Adrenal gland (tissue), 12 donors: ENCODE measurements around the gene NKPD1. TPM values are rescaled to one million over a fixed set of nuclear protein-coding genes. Genes with fewer than 3 reads are reported as not detected.

Experiments used
- DNase-seq, 7 donors: peaks; one replicate each; pipeline ENCODE4 v3.0.0-alpha.2; 2019 to 2020
- H3K27ac ChIP-seq, 5 donors: fragments of 200-600 bp; sonication (generic) in 4 of 5; 1 replicate in 3 of 5; 2 replicates in 2 of 5; pipeline versions ENCODE4 v1.5.1 to v1.8.0; 2016 to 2020; ENCODE audit warnings: mild to moderate bottlenecking in 1 of 5
- H3K27me3 ChIP-seq: fragments of 200-600 bp; 2 replicates; pipeline ENCODE4 v1.8.0; 2021
- H3K36me3 ChIP-seq, 2 donors: fragments of 200-600 bp; replicated peaks in 1 of 2; 1 replicate in 1 of 2; 2 replicates in 1 of 2; pipeline versions ENCODE4 v1.5.1 to v1.8.0; 2018 to 2022
- H3K4me1 ChIP-seq, 2 donors: fragments of 200-600 bp; replicated peaks in 1 of 2; 1 replicate in 1 of 2; 2 replicates in 1 of 2; pipeline versions ENCODE4 v1.5.1 to v1.8.0; 2018 to 2021
- H3K4me3 ChIP-seq, 4 donors: fragments of 200-600 bp; sonication (generic) in 3 of 4; one replicate each; pipeline ENCODE4 v1.5.1; 2016 to 2018
- H3K9me3 ChIP-seq, 3 donors: fragments of 200-600 bp; sonication (generic) in 1 of 3; replicated peaks in 1 of 3; 1 replicate in 2 of 3; 2 replicates in 1 of 3; pipeline versions ENCODE4 v1.5.1 to v1.8.0; 2016 to 2021
- CTCF ChIP-seq, 6 experiments: fragments of 450-650 bp in 4 of 6; fragments of 200-600 bp in 2 of 6; sonication (generic) in 1 of 6; IDR thresholded peaks; 1 replicate in 5 of 6; 2 replicates in 1 of 6; pipeline versions ENCODE4 v1.5.1 to v1.8.0; 2016 to 2021; ENCODE audit warnings: antibody characterized with exemption in 6 of 6, mild to moderate bottlenecking in 2 of 6, moderate library complexity in 1 of 6
- POLR2A ChIP-seq, 2 donors: fragments of 450-650 bp; IDR thresholded peaks; one replicate each; pipeline ENCODE4 v1.6.1; 2017; ENCODE audit warnings: antibody characterized with exemption in 2 of 2, mild to moderate bottlenecking in 2 of 2, moderate library complexity in 1 of 2
- WGBS, 4 donors: extraction: QIAGEN DNeasy Blood & Tissue Kit in 2 of 4; methylation state at CpG; one replicate each; pipeline versions ENCODE4 v1.1.5 to v1.1.7; 2013 to 2017; 5-methylcytosine and 5-hydroxymethylcytosine counted together
- intact Hi-C, 2 donors: fragments of 100-400 bp; cut with DNase I; formaldehyde crosslinking; loops; one replicate each; pipeline versions ENCODE4 v1.14.1 to v1.15.0; 2022 to 2023
- polyA plus RNA-seq, 3 donors: library from polyadenylated mRNA; stranded (reverse); fragments of 200-250 nt in 2 of 3; fragments of 350-450 nt in 1 of 3; fragmentation: Illumina TruSeq in 1 of 3; extraction: RNeasy Lipid Tissue Mini Kit (QIAGEN cat#74804) in 1 of 3; gene quantifications; one replicate each; pipeline ENCODE4 v1.2.3, GENCODE V29; 2013 to 2014
- total RNA-seq, 9 donors: library from RNA; depleted of rRNA in 4 of 9; stranded (reverse); fragments of >200 nt in 4 of 9; fragments of 120-200 nt in 1 of 9; fragmentation: NEBNext Ultra II Directional in 1 of 9; extraction: Animal tissue kit (Norgen Biotek cat#: 25700) in 1 of 9; gene quantifications; one replicate each; pipeline versions ENCODE4 v1.1.0 to v1.2.4, GENCODE V29; 2013 to 2023
- donor health status: healthy with polysubstance abuse.
- donor health status: Bipolar disorder and iron deficiency.
- donor health status: DM: yes; HTN: yes; CAD: no.
- donor health status: DM: no; HTN: no; CAD: no.
- donor health status: DM: no; HTN: no; CAD: no.
- donor health status: DM: yes; HTN: yes; CAD: no.

Gene NKPD1
- total and polyA plus RNA-seq, 12 donors, result 0.06 to 1.1 (median 0.25) TPM; not detected in 2

- WGBS, 4 donors, result 18 to 31% (median 27%) methylated on average over 16 to 19 of the region's 19 CpGs
These were observed 6.5 kb downstream of the NKPD1 start for GRCh38 chr19:45154064-45154827.

GRCh38 chr19:45153339-45154063 lies 7.3 kb downstream of the NKPD1 start:
- no peaks in the 10 kb centered on the region for H3K9me3 ChIP-seq
- peaks cover 17 to 29% of the 10 kb centered on the region in 2 donors for H3K4me1 ChIP-seq
- peak overlapping the region in 1 of 4 donors; percentile 27 for H3K4me3 ChIP-seq
- WGBS, 4 donors, result 0 to 4% (median 2%) methylated on average over 12 to 69 of the region's 69 CpGs
- H3K36me3 ChIP-seq, result no peaks in the 10 kb centered on the region
- TF ChIP-seq POLR2A (IDR thresholded peaks at IDR 0.05) (no peak), CTCF (IDR thresholded peaks at IDR 0.05) (no peak)
- peak; percentile 53 to 70 (median 67) for DNase-seq
- intact Hi-C loops, result no loop called here
- peaks cover under 1% of the 10 kb centered on the region for H3K27me3 ChIP-seq
- peak overlapping the region in 3 of 5 donors; percentile 58 to 89 (median 63) for H3K27ac ChIP-seq

More at GRCh38 chr19:45154064-45154827, 6.5 kb downstream of the NKPD1 start:
- Histone ChIP-seq H3K4me1 (peaks cover 17 to 29% of the 10 kb centered on the region in 2 donors), H3K27ac (peak overlapping the region in 4 of 5 donors; percentile 5 to 89 (median 55)), H3K4me3 (peak overlapping the region in 1 of 4 donors; percentile 27), H3K36me3 (no peaks in the 10 kb centered on the region), H3K27me3 (peaks cover 4% of the 10 kb centered on the region), H3K9me3 (no peaks in the 10 kb centered on the region)
- peak; percentile 66 to 93 (median 89) for DNase-seq
- peak in 1 of 2 donors; percentile 74 for TF ChIP-seq POLR2A (IDR thresholded peaks at IDR 0.05)
- peak in 2 of 6 experiments; percentile 9 to 20 for TF ChIP-seq CTCF (IDR thresholded peaks at IDR 0.05)
- intact Hi-C loops, result no loop called here

- WGBS, 4 donors, result 3 to 10% (median 5%) methylated on average over 10 to 91 of the region's 91 CpGs
- peak overlapping the region in 3 of 5 donors; percentile 58 to 89 (median 63) for H3K27ac ChIP-seq
- no peaks in the 10 kb centered on the region for H3K36me3 ChIP-seq
- DNase-seq, result peak; percentile 62 to 85 (median 76)
- H3K27me3 ChIP-seq, result no peaks in the 10 kb centered on the region
- H3K9me3 ChIP-seq, result no peaks in the 10 kb centered on the region
- H3K4me1 ChIP-seq, result peaks cover 17 to 29% of the 10 kb centered on the region in 2 donors
- intact Hi-C loops, result no loop called here
- H3K4me3 ChIP-seq, result peak overlapping the region in 1 of 4 donors; percentile 27
- peak in 1 of 2 donors; percentile 10 for TF ChIP-seq POLR2A (IDR thresholded peaks at IDR 0.05)
- no peak for TF ChIP-seq CTCF (IDR thresholded peaks at IDR 0.05)
These were observed 8.1 kb downstream of the NKPD1 start for GRCh38 chr19:45152504-45153338.
